ENCODE measurements around the gene NAT10.

The NAT10 gene

DNA sequence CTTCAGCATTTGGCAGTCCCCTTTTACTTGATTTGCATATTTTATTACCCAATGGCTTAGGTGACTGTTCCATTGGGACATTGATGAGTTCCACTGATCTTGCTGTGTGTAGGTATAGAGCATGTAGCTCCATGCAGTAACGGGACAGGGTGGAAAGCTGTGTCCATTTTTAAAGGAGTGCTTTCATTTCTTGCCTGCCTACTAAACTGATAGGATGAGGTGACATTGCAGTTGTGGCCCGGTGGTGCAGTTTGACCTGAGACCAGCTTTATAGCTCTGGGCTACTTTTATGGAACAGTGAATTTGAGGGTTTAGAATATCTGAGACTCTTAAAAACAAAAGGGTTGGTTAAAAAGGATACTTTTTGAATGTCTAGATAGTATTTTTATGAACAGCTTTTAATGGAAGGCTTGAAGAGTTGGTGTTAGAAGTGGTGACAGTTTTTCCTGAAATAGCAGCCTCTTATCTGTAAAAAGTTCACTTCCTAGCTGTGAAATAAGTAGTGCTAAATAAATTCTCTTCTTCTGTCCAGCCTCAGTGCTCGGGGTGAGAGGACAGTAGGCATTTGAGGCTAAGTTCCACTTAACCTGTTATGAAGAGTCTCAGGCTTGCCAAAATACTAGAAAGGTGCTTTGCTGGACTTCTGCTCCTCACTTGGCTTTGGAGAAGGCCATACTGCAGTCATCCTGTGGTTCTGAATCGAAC is 27.0 kb downstream of the NAT10 start:
- H3K4me1 ChIP-seq (ENCODE audit: control insufficient read depth in 1 of 2, insufficient read depth in 2 of 2, low read length in 2 of 2) = no peaks in the 10 kb centered on the region
- no CpG with 5 or more reads among the region's 4 CpGs for WGBS (ENCODE audit: extremely low coverage, insufficient coverage, insufficient read length)
- H2BK5ac ChIP-seq (ENCODE audit: low read depth, low read length, poor library complexity) = no peak overlapping the region

DNA sequence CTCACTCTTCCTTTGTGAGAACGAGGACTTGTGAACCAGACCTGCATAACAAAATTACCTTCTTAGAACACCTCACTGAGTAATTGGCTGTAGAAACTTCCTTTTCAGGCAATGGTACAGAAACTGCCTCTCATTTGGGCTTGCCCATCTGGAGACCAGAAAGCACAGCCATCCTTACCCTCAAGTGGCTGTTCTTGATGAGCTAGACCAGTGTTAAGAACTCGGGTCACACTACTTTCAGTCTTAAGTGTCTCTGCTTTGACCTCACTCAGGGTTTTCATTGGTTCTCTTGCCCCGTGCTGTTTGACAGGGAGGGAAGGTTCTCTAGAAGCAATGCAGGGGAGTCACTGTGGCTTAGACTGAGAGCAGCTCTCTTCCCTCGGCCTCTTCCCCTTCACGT is 29.3 kb downstream of the NAT10 start:
- Histone ChIP-seq H2AK5ac (ENCODE audit: low read length) (no peak overlapping the region), H3K27me3 (ENCODE audit: insufficient read depth, low read length) (no peaks in the 10 kb centered on the region), H3K23ac (ENCODE audit: low read length) (no peak overlapping the region), H3K36me3 (ENCODE audit: control insufficient read depth in 1 of 2, insufficient read depth in 2 of 2, low read length in 2 of 2) (peaks cover 44 to 69% of the 10 kb centered on the region in 2 experiments), H4K91ac (ENCODE audit: low read depth, low read length) (no peak overlapping the region), H4K8ac (ENCODE audit: low read depth, low read length) (no peak overlapping the region), H3K4ac (ENCODE audit: low read depth, low read length) (no peak overlapping the region), H4K12ac (ENCODE audit: low read depth, low read length) (no peak overlapping the region), H3K4me3 (ENCODE audit: low read depth, low read length) (no peak overlapping the region), H3K18ac (ENCODE audit: low read length) (no peak overlapping the region), H3K79me2 (ENCODE audit: control insufficient read depth, insufficient read depth, low read length, poor library complexity) (no peaks in the 10 kb centered on the region), H3K9me3 (ENCODE audit: insufficient read depth, low read depth, low read length) (no peaks in the 10 kb centered on the region), H3K4me1 (ENCODE audit: control insufficient read depth in 1 of 2, insufficient read depth in 2 of 2, low read length in 2 of 2) (no peaks in the 10 kb centered on the region), H3K79me1 (ENCODE audit: low read length) (no peaks in the 10 kb centered on the region), H2AFZ (ENCODE audit: insufficient read depth, low read length, poor library complexity) (no peak overlapping the region), H3K14ac (ENCODE audit: low read length) (no peak overlapping the region), H3K9ac (ENCODE audit: low read length) (peak overlapping the region; percentile 15), H2BK12ac (ENCODE audit: low read length) (no peak overlapping the region), H3K27ac (ENCODE audit: low read depth, low read length) (no peak overlapping the region), H2BK120ac (ENCODE audit: insufficient read depth, low read length, poor library complexity) (no peak overlapping the region), H3K4me2 (ENCODE audit: low read length) (no peak overlapping the region), H2BK5ac (ENCODE audit: low read depth, low read length, poor library complexity) (no peak overlapping the region)
- no CpG with 5 or more reads among the region's 5 CpGs for WGBS (ENCODE audit: extremely low coverage, insufficient coverage, insufficient read length)
- no peak for DNase-seq

More for the DNA sequence above, 27.0 kb downstream of the NAT10 start:
- Histone ChIP-seq H4K12ac (ENCODE audit: low read depth, low read length) (no peak overlapping the region), H3K79me1 (ENCODE audit: low read length) (no peaks in the 10 kb centered on the region), H3K14ac (ENCODE audit: low read length) (no peak overlapping the region), H3K9ac (ENCODE audit: low read length) (no peak overlapping the region), H3K18ac (ENCODE audit: low read length) (no peak overlapping the region), H3K4ac (ENCODE audit: low read depth, low read length) (no peak overlapping the region), H3K23ac (ENCODE audit: low read length) (no peak overlapping the region), H3K4me2 (ENCODE audit: low read length) (no peak overlapping the region), H2BK12ac (ENCODE audit: low read length) (no peak overlapping the region), H2BK120ac (ENCODE audit: insufficient read depth, low read length, poor library complexity) (no peak overlapping the region), H3K27me3 (ENCODE audit: insufficient read depth, low read length) (no peaks in the 10 kb centered on the region), H2AFZ (ENCODE audit: insufficient read depth, low read length, poor library complexity) (no peak overlapping the region), H3K36me3 (ENCODE audit: control insufficient read depth in 1 of 2, insufficient read depth in 2 of 2, low read length in 2 of 2) (peaks cover 29 to 51% of the 10 kb centered on the region in 2 experiments), H4K8ac (ENCODE audit: low read depth, low read length) (no peak overlapping the region), H3K4me3 (ENCODE audit: low read depth, low read length) (no peak overlapping the region), H3K27ac (ENCODE audit: low read depth, low read length) (no peak overlapping the region), H3K79me2 (ENCODE audit: control insufficient read depth, insufficient read depth, low read length, poor library complexity) (no peaks in the 10 kb centered on the region), H2AK5ac (ENCODE audit: low read length) (no peak overlapping the region), H3K9me3 (ENCODE audit: insufficient read depth, low read depth, low read length) (peaks cover under 1% of the 10 kb centered on the region), H4K91ac (ENCODE audit: low read depth, low read length) (no peak overlapping the region)
- DNase-seq = no peak

DNA sequence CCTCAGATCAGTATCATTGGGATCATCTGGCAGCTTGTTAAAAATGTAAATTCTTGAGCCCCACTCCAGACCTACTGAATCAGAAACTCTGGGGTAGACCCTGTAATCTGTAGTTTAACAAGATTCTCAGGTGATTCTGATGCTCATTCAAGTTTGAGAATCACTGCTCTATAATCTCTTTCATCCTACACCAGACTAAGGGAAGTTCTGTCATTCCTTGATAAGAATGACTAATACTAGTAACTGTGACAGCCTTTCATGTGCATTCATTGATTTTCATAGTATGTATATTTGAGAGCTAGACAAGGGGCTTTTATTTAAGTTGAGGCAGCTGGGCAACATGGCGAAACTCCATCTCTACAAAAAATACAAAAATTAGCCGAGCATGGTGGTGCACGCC is 30.0 kb downstream of the NAT10 start:
- no peak overlapping the region for H3K4me2 ChIP-seq (ENCODE audit: low read length)
- H3K4ac ChIP-seq (ENCODE audit: low read depth, low read length) = no peak overlapping the region
- H3K9ac ChIP-seq (ENCODE audit: low read length) = no peak overlapping the region
- H2AK5ac ChIP-seq (ENCODE audit: low read length) = no peak overlapping the region
- H2BK5ac ChIP-seq (ENCODE audit: low read depth, low read length, poor library complexity) = no peak overlapping the region
- no peak overlapping the region for H3K23ac ChIP-seq (ENCODE audit: low read length)
- no peak overlapping the region for H3K4me3 ChIP-seq (ENCODE audit: low read depth, low read length)
- H3K27ac ChIP-seq (ENCODE audit: low read depth, low read length) = no peak overlapping the region
- WGBS (ENCODE audit: extremely low coverage, insufficient coverage, insufficient read length) = no CpG with 5 or more reads among the region's 3 CpGs
- no peak overlapping the region for H4K12ac ChIP-seq (ENCODE audit: low read depth, low read length)
- H3K4me1 ChIP-seq (ENCODE audit: control insufficient read depth in 1 of 2, insufficient read depth in 2 of 2, low read length in 2 of 2) = no peaks in the 10 kb centered on the region
- H4K8ac ChIP-seq (ENCODE audit: low read depth, low read length) = no peak overlapping the region
- no peaks in the 10 kb centered on the region for H3K9me3 ChIP-seq (ENCODE audit: insufficient read depth, low read depth, low read length)
- peaks cover 49 to 73% of the 10 kb centered on the region in 2 experiments for H3K36me3 ChIP-seq (ENCODE audit: control insufficient read depth in 1 of 2, insufficient read depth in 2 of 2, low read length in 2 of 2)
- H2AFZ ChIP-seq (ENCODE audit: insufficient read depth, low read length, poor library complexity) = no peak overlapping the region
- DNase-seq = no peak
- H3K27me3 ChIP-seq (ENCODE audit: insufficient read depth, low read length) = no peaks in the 10 kb centered on the region
- no peaks in the 10 kb centered on the region for H3K79me2 ChIP-seq (ENCODE audit: control insufficient read depth, insufficient read depth, low read length, poor library complexity)
- no peak overlapping the region for H2BK12ac ChIP-seq (ENCODE audit: low read length)
- H3K79me1 ChIP-seq (ENCODE audit: low read length) = no peaks in the 10 kb centered on the region
- H4K91ac ChIP-seq (ENCODE audit: low read depth, low read length) = no peak overlapping the region
- no peak overlapping the region for H2BK120ac ChIP-seq (ENCODE audit: insufficient read depth, low read length, poor library complexity)
- H3K14ac ChIP-seq (ENCODE audit: low read length) = no peak overlapping the region
- no peak overlapping the region for H3K18ac ChIP-seq (ENCODE audit: low read length)

DNA sequence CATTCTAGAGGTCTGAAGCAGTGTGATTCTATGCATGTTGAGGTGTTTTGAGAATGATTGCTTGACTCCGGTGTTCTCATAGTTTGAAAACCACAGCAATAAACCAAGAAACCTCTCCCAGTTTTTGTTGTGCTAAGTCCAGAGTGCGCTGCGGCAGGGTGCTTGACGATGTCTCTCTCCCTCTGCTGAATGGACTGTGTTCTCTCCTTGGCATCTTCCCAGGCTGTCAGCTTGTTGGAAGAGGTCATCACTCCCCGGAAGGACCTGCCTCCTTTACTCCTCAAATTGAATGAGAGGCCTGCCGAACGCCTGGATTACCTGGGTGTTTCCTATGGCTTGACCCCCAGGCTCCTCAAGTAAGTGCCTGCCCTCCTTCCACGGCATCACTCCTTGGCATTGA is 31.0 kb downstream of the NAT10 start:
- Histone ChIP-seq H2AK5ac (ENCODE audit: low read length) (no peak overlapping the region), H3K9ac (ENCODE audit: low read length) (no peak overlapping the region), H3K4ac (ENCODE audit: low read depth, low read length) (no peak overlapping the region), H2BK12ac (ENCODE audit: low read length) (no peak overlapping the region), H3K4me2 (ENCODE audit: low read length) (no peak overlapping the region), H3K27ac (ENCODE audit: low read depth, low read length) (no peak overlapping the region), H3K18ac (ENCODE audit: low read length) (no peak overlapping the region), H3K27me3 (ENCODE audit: insufficient read depth, low read length) (no peaks in the 10 kb centered on the region), H3K79me2 (ENCODE audit: control insufficient read depth, insufficient read depth, low read length, poor library complexity) (no peaks in the 10 kb centered on the region), H2BK5ac (ENCODE audit: low read depth, low read length, poor library complexity) (no peak overlapping the region), H3K9me3 (ENCODE audit: insufficient read depth, low read depth, low read length) (no peaks in the 10 kb centered on the region), H3K36me3 (ENCODE audit: control insufficient read depth in 1 of 2, insufficient read depth in 2 of 2, low read length in 2 of 2) (peaks cover 48 to 73% of the 10 kb centered on the region in 2 experiments), H3K4me1 (ENCODE audit: control insufficient read depth in 1 of 2, insufficient read depth in 2 of 2, low read length in 2 of 2) (no peaks in the 10 kb centered on the region), H3K79me1 (ENCODE audit: low read length) (no peaks in the 10 kb centered on the region), H4K12ac (ENCODE audit: low read depth, low read length) (no peak overlapping the region), H3K23ac (ENCODE audit: low read length) (no peak overlapping the region), H4K91ac (ENCODE audit: low read depth, low read length) (no peak overlapping the region), H3K4me3 (ENCODE audit: low read depth, low read length) (no peak overlapping the region), H2BK120ac (ENCODE audit: insufficient read depth, low read length, poor library complexity) (no peak overlapping the region), H2AFZ (ENCODE audit: insufficient read depth, low read length, poor library complexity) (no peak overlapping the region), H3K14ac (ENCODE audit: low read length) (no peak overlapping the region), H4K8ac (ENCODE audit: low read depth, low read length) (no peak overlapping the region)
- no CpG with 5 or more reads among the region's 8 CpGs for WGBS (ENCODE audit: extremely low coverage, insufficient coverage, insufficient read length)
- no peak for DNase-seq

All from trophoblast cell (in vitro differentiated cells and primary cell).